ENCODE measurements around the gene ZNF518B. TPM values are rescaled to one million over a fixed set of nuclear protein-coding genes. Genes with fewer than 3 reads are reported as not detected.

ZNF518B gene
- total RNA-seq, 1 donor from 2014 or later = 21.4 TPM

- Histone ChIP-seq H3K4me1 (peaks cover 25% of the 10 kb centered on the region), H3K4me3 (peak overlapping the region; percentile 63), H3K27ac (peak overlapping the region; percentile 56), H3K27me3 (ENCODE audit: low read depth) (peaks cover 17% of the 10 kb centered on the region), H3K9me3 (peaks cover 4% of the 10 kb centered on the region), H3K36me3 (peaks cover 6% of the 10 kb centered on the region)
- TF ChIP-seq, protein P1, sequence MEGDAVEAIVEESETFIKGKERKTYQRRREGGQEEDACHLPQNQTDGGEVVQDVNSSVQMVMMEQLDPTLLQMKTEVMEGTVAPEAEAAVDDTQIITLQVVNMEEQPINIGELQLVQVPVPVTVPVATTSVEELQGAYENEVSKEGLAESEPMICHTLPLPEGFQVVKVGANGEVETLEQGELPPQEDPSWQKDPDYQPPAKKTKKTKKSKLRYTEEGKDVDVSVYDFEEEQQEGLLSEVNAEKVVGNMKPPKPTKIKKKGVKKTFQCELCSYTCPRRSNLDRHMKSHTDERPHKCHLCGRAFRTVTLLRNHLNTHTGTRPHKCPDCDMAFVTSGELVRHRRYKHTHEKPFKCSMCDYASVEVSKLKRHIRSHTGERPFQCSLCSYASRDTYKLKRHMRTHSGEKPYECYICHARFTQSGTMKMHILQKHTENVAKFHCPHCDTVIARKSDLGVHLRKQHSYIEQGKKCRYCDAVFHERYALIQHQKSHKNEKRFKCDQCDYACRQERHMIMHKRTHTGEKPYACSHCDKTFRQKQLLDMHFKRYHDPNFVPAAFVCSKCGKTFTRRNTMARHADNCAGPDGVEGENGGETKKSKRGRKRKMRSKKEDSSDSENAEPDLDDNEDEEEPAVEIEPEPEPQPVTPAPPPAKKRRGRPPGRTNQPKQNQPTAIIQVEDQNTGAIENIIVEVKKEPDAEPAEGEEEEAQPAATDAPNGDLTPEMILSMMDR (IDR thresholded peaks at IDR 0.05) = no peak
- ATAC-seq (peak; percentile 46 to 59), DNase-seq (peak; percentile 70)
- intact Hi-C loops (cut with DNase I) = no loop called here
Observed at GRCh38 chr4:10456595-10457254, 501 bp downstream of the ZNF518B start.

- no peak for DNase-seq
- no peak for ATAC-seq
- TF ChIP-seq, protein P1 (IDR thresholded peaks at IDR 0.05) = no peak
- peaks cover 4% of the 10 kb centered on the region for H3K9me3 ChIP-seq
- peaks cover 6% of the 10 kb centered on the region for H3K36me3 ChIP-seq
- intact Hi-C loops (cut with DNase I) = no loop called here
- peaks cover 20% of the 10 kb centered on the region for H3K4me1 ChIP-seq
- peaks cover 13% of the 10 kb centered on the region for H3K27me3 ChIP-seq (ENCODE audit: low read depth)
- peak overlapping the region; percentile 63 for H3K4me3 ChIP-seq
- H3K27ac ChIP-seq = peak overlapping the region; percentile 53
Observed at GRCh38 chr4:10456260-10456594, 999 bp downstream of the ZNF518B start.

- ATAC-seq = no peak
- peaks cover 4% of the 10 kb centered on the region for H3K9me3 ChIP-seq
- peaks cover 16% of the 10 kb centered on the region for H3K4me1 ChIP-seq
- H3K27me3 ChIP-seq (ENCODE audit: low read depth) = peaks cover 6% of the 10 kb centered on the region
- intact Hi-C loops (cut with DNase I) = no loop called here
- H3K27ac ChIP-seq = no peak overlapping the region
- TF ChIP-seq, protein P1 (IDR thresholded peaks at IDR 0.05) = no peak
- DNase-seq = no peak
- no peak overlapping the region for H3K4me3 ChIP-seq
- H3K36me3 ChIP-seq = peaks cover 6% of the 10 kb centered on the region
Observed at GRCh38 chr4:10455133-10455532, 2.1 kb downstream of the ZNF518B start.

DNA sequence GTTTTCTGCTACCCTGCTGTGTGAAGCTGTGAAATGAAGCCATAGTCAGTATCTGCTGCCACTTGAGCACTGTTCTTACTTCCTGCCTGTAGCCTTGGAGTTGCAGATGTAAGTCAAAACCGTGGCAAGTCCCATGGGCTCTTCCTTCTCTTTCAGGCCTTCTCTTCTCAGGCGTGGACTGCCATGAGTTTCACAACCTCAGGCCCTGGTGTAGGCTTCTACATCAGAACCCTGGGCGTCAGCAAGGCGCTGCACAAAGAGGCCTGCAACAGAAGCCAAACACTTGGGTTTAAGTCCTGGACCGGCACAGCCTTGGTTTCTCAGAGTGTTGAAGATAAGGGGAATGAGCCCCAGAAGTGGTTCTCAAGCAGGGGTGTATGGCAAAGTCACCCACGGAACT, 2.5 kb downstream of the ZNF518B start:
- no peak overlapping the region for H3K27ac ChIP-seq
- peaks cover 6% of the 10 kb centered on the region for H3K27me3 ChIP-seq (ENCODE audit: low read depth)
- no peak overlapping the region for H3K4me3 ChIP-seq
- TF ChIP-seq, protein P1 (IDR thresholded peaks at IDR 0.05) = no peak
- ATAC-seq (no peak), DNase-seq (no peak)
- H3K9me3 ChIP-seq = peaks cover 8% of the 10 kb centered on the region
- peaks cover 6% of the 10 kb centered on the region for H3K36me3 ChIP-seq
- intact Hi-C loops (cut with DNase I) = no loop called here
- H3K4me1 ChIP-seq = peaks cover 16% of the 10 kb centered on the region

- peaks cover 13% of the 10 kb centered on the region for H3K9me3 ChIP-seq
- H3K27me3 ChIP-seq (ENCODE audit: low read depth) = peaks cover 6% of the 10 kb centered on the region
- intact Hi-C loops (cut with DNase I) = no loop called here
- H3K27ac ChIP-seq = no peak overlapping the region
- H3K4me3 ChIP-seq = no peak overlapping the region
- H3K4me1 ChIP-seq = peaks cover 16% of the 10 kb centered on the region
- H3K36me3 ChIP-seq = peaks cover 6% of the 10 kb centered on the region
- TF ChIP-seq, protein P1 (IDR thresholded peaks at IDR 0.05) = no peak
- DNase-seq (no peak), ATAC-seq (no peak)
Observed at GRCh38 chr4:10454121-10454520, 3.1 kb downstream of the ZNF518B start.

Measured in lower lobe of right lung (tissue), 2 donors.